ENCODE results near the gene WNT3.

DNA sequence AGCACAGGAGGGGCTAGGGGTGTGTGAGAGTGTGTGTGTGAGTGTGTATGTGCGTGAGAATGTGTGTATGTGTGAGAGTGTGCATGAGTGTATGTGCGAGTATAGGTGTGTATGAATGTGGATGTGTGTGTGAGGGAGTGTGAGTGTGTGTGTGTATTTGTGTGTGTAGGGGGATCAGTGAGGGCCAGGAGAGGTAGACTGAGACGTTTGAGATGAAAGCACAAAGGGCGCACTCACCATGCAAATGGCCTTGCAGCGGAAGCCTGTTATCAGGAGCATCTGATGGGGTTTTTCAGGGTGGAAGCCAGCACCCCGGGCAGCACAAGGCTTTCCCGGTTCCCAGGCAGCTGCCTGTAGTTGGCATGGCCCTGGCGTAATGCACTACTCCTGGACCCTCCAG, 47.8 kb upstream of the WNT3 start:
- TF ChIP-seq, protein P1, sequence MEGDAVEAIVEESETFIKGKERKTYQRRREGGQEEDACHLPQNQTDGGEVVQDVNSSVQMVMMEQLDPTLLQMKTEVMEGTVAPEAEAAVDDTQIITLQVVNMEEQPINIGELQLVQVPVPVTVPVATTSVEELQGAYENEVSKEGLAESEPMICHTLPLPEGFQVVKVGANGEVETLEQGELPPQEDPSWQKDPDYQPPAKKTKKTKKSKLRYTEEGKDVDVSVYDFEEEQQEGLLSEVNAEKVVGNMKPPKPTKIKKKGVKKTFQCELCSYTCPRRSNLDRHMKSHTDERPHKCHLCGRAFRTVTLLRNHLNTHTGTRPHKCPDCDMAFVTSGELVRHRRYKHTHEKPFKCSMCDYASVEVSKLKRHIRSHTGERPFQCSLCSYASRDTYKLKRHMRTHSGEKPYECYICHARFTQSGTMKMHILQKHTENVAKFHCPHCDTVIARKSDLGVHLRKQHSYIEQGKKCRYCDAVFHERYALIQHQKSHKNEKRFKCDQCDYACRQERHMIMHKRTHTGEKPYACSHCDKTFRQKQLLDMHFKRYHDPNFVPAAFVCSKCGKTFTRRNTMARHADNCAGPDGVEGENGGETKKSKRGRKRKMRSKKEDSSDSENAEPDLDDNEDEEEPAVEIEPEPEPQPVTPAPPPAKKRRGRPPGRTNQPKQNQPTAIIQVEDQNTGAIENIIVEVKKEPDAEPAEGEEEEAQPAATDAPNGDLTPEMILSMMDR (IDR thresholded peaks at IDR 0.05): no peak
- no peak for TF ChIP-seq EZH2 (IDR thresholded peaks at IDR 0.05; ENCODE audit: borderline replicate concordance, insufficient read depth, low read depth, low read length, poor library complexity, severe bottlenecking)
